RCC 7860 (cell line): ENCODE measurements around the gene ZNF385D.
A peak's percentile ranks its signal among the peaks of the same experiment; 100 is the strongest.
"Not testable (repeated sequence)": the region's sequence is repeated elsewhere in the genome, so short reads cannot be mapped to it uniquely, and the experiment has no call there.

Source experiments
- DNase-seq: peaks from one replicate; pipeline ENCODE4 v3.0.0-alpha.2; 2015; ENCODE audit warnings: low spot score
- FAIRE-seq: peaks from 2 replicates; lab custom pipeline; 2012; peaks lifted over from hg19 to GRCh38; lab: Jason Lieb, UNC

The ZNF385D gene

GRCh38 chr3:21393683-21394311 is 357.2 kb downstream of the ZNF385D start:
- DNase-seq = no peak
- FAIRE-seq = no peak

GRCh38 chr3:21392526-21392925 is 358.5 kb downstream of the ZNF385D start:
- FAIRE-seq = peak; percentile 88
- peak; percentile 54 for DNase-seq

- DNase-seq (no peak), FAIRE-seq (no peak)
These were observed 360.2 kb downstream of the ZNF385D start for GRCh38 chr3:21390856-21391255.

- DNase-seq (peak; percentile 37), FAIRE-seq (no peak)
These were observed 360.9 kb downstream of the ZNF385D start for GRCh38 chr3:21390136-21390535.

GRCh38 chr3:21387142-21387826 is 363.7 kb downstream of the ZNF385D start:
- DNase-seq, FAIRE-seq: not testable (repeated sequence)

GRCh38 chr3:21378036-21378435 is 373.0 kb downstream of the ZNF385D start:
- FAIRE-seq, DNase-seq: not testable (repeated sequence)

GRCh38 chr3:21377071-21377769 is 373.8 kb downstream of the ZNF385D start:
- no peak for FAIRE-seq

GRCh38 chr3:21372316-21372715 is 378.7 kb downstream of the ZNF385D start:
- no peak for FAIRE-seq
- DNase-seq = no peak

More at GRCh38 chr3:21377071-21377769, 373.8 kb downstream of the ZNF385D start:
- no peak for DNase-seq
